ENCODE data around the gene CORO7. TPM values are rescaled to one million over a fixed set of nuclear protein-coding genes. Genes with fewer than 3 reads are reported as not detected.

Gene CORO7
- total RNA-seq, 1 donor from 2014 or later = 52.4 TPM

GRCh38 chr16:4412854-4413253 is 3.5 kb downstream of the CORO7 start:
- DNase-seq (no peak), ATAC-seq (no peak)
- no peaks in the 10 kb centered on the region for H3K27me3 ChIP-seq
- no peak overlapping the region for H3K27ac ChIP-seq
- no peak overlapping the region for H3K4me3 ChIP-seq
- no peaks in the 10 kb centered on the region for H3K9me3 ChIP-seq
- H3K36me3 ChIP-seq = peaks cover 20% of the 10 kb centered on the region
- no peak for TF ChIP-seq CTCF (IDR thresholded peaks at IDR 0.05)
- H3K4me1 ChIP-seq = peaks cover 53% of the 10 kb centered on the region
- intact Hi-C loops (cut with DNase I) = no loop called here

- Histone ChIP-seq H3K27me3 (no peaks in the 10 kb centered on the region), H3K4me3 (no peak overlapping the region), H3K4me1 (peaks cover 53% of the 10 kb centered on the region), H3K36me3 (peaks cover 27% of the 10 kb centered on the region), H3K27ac (peak overlapping the region; percentile 53), H3K9me3 (no peaks in the 10 kb centered on the region)
- ATAC-seq (no peak), DNase-seq (no peak)
- no peak for TF ChIP-seq CTCF (IDR thresholded peaks at IDR 0.05)
- intact Hi-C loops (cut with DNase I) = no loop called here
Observed at GRCh38 chr16:4412159-4412558, 4.2 kb downstream of the CORO7 start.

GRCh38 chr16:4411684-4412083 is 4.7 kb downstream of the CORO7 start:
- no peak overlapping the region for H3K4me3 ChIP-seq
- no peaks in the 10 kb centered on the region for H3K27me3 ChIP-seq
- DNase-seq (peak; percentile 66), ATAC-seq (no peak)
- H3K36me3 ChIP-seq = peaks cover 32% of the 10 kb centered on the region
- H3K27ac ChIP-seq = peak overlapping the region; percentile 53
- TF ChIP-seq CTCF (IDR thresholded peaks at IDR 0.05) = no peak
- intact Hi-C loops (cut with DNase I) = no loop called here
- peaks cover 50% of the 10 kb centered on the region for H3K4me1 ChIP-seq
- H3K9me3 ChIP-seq = no peaks in the 10 kb centered on the region

- Histone ChIP-seq H3K4me1 (peaks cover 50% of the 10 kb centered on the region), H3K27ac (peak overlapping the region; percentile 53), H3K27me3 (no peaks in the 10 kb centered on the region), H3K9me3 (no peaks in the 10 kb centered on the region), H3K4me3 (no peak overlapping the region), H3K36me3 (peaks cover 44% of the 10 kb centered on the region)
- DNase-seq (no peak), ATAC-seq (no peak)
- no peak for TF ChIP-seq CTCF (IDR thresholded peaks at IDR 0.05)
- intact Hi-C loops (cut with DNase I) = no loop called here
Observed at GRCh38 chr16:4410335-4411075, 5.9 kb downstream of the CORO7 start.

- TF ChIP-seq CTCF (IDR thresholded peaks at IDR 0.05) = no peak
- intact Hi-C loops (cut with DNase I) = no loop called here
- no peak overlapping the region for H3K27ac ChIP-seq
- no peak for DNase-seq
- H3K27me3 ChIP-seq = no peaks in the 10 kb centered on the region
- H3K4me1 ChIP-seq = peaks cover 38% of the 10 kb centered on the region
- no peaks in the 10 kb centered on the region for H3K9me3 ChIP-seq
- no peak for ATAC-seq
- no peak overlapping the region for H3K4me3 ChIP-seq
- peaks cover 54% of the 10 kb centered on the region for H3K36me3 ChIP-seq
Observed at GRCh38 chr16:4409081-4409932, 7.1 kb downstream of the CORO7 start.
